NCI-H2029 (cell line): Measurements from ENCODE around the gene PHLPP2.
"Not testable (repeated sequence)": the region's sequence is repeated elsewhere in the genome, so short reads cannot be mapped to it uniquely, and the experiment has no call there.

ENCODE experiments used
- DNase-seq: peaks from one replicate; lab custom pipeline; 2025; lab: John Stamatoyannopoulos, UW

Gene PHLPP2

DNA sequence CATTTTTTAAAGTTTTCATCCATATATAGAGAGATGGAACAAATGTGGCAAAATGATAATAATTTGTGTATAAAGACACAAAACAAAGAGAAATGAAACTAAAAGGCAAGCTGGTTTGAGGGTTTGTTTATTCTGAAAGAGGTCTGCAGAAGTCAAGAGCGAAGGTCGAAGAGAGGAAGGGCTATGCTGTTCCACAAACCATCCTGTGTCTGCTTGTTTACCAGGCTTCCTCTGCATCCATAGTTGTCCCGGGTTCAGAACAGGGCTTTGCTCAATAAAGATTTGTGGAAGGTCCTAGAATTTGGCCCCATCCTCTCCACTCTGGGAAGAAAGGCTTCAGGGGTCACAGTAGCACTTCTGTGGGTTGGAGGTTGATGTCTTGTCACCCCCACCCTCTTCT, 100.9 kb downstream of the PHLPP2 start:
- no peak for DNase-seq

DNA sequence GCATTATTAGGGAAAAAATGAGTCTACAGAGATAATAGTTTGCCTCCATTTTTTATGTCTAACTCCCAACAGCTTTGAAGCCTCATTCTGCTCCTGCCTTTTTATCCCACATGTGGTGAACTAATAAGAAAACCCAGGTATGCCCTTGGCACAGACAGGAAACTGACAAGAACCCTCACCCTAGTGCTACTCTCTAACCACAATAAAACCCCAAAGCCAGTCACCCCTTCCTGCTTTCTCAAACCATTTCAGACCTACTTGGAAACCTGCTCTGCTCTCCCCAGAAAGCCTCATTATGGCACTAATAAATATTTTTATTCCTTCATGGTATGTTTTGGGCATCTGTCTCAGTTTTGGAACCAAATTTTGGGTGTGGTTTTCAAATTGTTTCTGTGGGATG, 102.4 kb downstream of the PHLPP2 start:
- no peak for DNase-seq

DNA sequence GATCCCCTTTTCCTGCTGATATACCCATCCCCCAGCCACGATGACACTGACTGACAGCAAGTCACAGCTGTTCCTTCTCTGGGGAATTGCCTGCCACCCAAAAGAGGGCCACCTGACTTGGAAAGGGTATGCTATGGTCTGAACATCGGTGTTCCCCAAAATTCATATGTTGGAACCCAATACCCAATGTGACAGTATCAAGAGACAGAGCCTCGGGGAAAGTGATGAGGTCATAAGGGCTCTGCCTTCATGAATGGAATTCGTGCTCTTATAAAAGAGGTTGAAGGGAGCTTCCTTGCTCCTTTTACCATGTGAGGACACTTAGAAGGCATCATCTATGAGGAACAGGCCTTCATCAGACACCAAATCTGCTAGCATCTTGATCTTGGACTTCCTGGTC, 106.1 kb downstream of the PHLPP2 start:
- DNase-seq, result no peak

GRCh38 chr16:71614956-71615355, 109.5 kb downstream of the PHLPP2 start:
- not testable (repeated sequence) for DNase-seq

GRCh38 chr16:71610936-71611871, 113.3 kb downstream of the PHLPP2 start:
- DNase-seq, result no peak

GRCh38 chr16:71610447-71610846, 114.1 kb downstream of the PHLPP2 start:
- no peak for DNase-seq

- no peak for DNase-seq
Observed at GRCh38 chr16:71609066-71609465, 115.4 kb downstream of the PHLPP2 start.

- DNase-seq, result no peak
Observed at GRCh38 chr16:71600822-71601221, 123.7 kb downstream of the PHLPP2 start.

DNA sequence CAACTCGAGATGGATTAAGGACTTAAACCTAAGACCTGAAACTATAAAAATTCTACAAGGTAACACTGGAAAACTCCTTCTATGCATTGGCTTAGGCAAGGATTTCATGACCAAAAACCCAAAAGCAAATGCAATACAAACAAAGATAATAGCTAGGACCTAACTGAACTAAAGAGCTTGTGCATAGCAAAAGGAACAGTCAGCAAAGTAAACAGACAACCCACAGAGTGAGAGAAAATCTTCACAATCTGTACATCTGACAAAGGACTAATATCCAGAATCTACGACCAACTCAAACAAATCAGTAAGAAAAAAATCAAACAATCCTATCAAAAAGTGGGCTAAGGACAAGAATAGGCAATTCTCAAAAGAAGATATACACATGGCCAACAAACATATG, 126.1 kb downstream of the PHLPP2 start:
- DNase-seq, result not testable (repeated sequence)

DNA sequence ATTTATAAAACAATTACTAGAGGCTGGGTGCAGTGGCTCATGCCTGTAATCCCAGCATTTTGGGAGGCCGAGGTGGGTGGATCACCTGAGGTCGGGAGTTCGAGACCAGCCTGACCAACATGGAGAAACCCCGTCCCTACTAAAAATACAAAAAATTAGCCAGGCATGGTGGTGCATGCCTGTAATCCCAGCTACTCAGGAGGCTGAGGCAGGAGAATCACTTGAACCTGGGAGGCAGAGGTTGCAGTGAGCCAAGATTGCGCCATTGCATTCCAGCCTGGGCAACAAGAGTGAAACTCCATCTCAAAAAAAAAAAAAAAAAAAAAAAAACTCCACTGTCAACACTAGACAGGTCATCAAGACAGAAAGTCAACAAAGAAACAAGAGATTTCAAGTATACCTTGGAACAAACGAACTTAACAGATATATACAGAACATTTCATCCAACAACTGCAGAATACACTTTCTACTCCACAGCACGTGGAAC, 129.1 kb downstream of the PHLPP2 start:
- DNase-seq, result not testable (repeated sequence)
